GM12874 (cell line): ENCODE data around the gene REXO4.

Experiments used
- CTCF ChIP-seq: IDR thresholded peaks from 2 replicates; pipeline ENCODE4 v1.5.1; 2011; ENCODE audit warnings: low read depth, mild to moderate bottlenecking, control low read depth, low read length, moderate library complexity; ENCODE audit not compliant: insufficient read depth

The REXO4 gene

DNA sequence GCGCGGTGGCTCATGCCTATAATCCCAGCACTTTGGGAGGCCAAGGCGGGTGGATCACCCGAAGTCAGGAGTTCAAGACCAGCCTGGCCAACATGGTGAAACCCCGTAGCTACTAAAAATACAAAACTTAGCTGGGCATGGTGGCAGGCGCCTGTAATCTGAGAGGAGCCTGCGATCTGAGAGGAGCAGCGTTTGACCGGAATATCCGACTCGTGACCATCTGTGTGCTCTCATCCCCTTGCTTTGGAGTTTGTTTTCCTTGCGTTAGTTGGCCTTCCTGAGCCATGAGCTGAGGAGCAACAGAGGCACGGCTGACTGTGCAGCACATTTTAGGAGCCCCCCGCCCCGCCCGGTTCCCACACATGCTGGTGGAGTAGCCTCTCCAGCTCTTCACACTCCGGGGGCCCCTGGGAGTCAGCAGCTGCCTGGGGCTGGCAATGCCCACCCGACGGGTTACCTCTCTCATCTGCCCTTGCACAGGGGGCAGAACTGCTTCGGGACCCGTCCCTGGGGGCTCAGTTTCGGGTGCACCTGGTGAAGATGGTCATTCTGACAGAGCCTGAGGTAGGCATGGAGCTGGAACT is 7.3 kb upstream of the REXO4 start:
- TF ChIP-seq CTCF, result no peak

DNA sequence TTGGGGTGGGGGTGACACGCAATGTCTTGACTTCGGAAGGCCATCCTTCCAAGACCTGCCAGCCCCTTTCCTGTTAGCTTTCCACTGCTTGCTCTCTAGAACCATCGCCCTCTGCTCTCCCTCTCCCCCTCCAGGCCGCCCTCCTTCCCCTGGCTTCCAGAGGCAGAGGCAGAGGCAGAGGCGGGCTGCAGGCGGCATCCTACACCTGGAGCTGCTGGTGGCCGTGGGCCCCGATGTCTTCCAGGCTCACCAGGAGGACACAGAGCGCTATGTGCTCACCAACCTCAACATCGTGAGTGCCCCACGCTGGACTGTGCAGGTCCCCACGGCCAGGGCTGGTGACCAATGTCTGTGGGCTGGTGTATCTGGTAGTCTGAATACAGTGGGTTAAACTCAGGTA is 6.4 kb upstream of the REXO4 start:
- no peak for TF ChIP-seq CTCF

DNA sequence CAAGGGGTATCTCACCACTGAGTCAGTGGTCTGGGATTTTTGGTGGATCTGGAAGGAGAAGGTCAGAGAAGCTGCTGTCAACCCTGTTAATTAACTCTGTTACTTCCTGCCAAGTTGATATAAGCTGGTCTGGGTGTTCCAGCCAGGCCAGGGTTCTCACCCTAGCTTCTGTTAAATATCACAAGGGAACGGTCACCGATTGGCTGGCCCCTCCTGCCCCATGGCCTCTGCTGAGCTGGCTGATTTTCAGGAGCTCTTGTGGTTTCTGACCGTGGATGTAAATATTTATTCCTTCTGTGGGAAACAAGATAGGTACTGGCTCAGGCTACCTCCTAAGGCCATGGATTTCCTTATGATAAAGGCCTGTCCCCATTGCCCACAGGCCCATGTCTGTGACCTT is 5.4 kb upstream of the REXO4 start:
- no peak for TF ChIP-seq CTCF

- TF ChIP-seq CTCF, result peak; percentile 54; the same call in 1 of the 2 replicates
Measured at GRCh38 chr9:133421615-133422542, 4.1 kb upstream of the REXO4 start, which contains the start of gene ADAMTS13. ADAMTS13 (plus strand) TSS chr9:133422367; CDS start chr9:133422444, 77 bp downstream.

- no peak for TF ChIP-seq CTCF
Measured at GRCh38 chr9:133420392-133420827, 2.6 kb upstream of the REXO4 start.

- no peak for TF ChIP-seq CTCF
Measured at GRCh38 chr9:133419005-133419404, 1.2 kb upstream of the REXO4 start.

DNA sequence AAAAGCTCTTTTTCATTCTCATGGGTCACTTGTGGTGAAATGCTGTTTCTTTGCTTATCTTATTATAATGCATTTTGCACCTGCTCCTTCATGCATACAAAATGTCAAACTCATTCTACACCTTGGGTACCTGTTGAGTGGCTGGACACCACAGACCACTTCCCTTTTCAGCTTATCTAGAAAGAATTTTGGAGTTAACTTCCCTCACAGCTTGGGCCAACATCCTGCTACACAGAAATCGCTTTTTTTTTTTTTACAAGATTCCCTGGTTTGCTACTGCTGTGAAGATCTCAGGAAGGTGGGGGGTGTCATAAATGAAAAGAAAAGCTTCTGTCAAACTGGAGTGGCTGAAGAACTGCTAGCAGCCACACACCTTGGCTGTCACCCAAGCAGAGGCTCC is 2.6 kb downstream of the REXO4 start:
- no peak for TF ChIP-seq CTCF
